ENCODE measurements around the gene NPHS1. TPM values are rescaled to one million over a fixed set of nuclear protein-coding genes. Genes with fewer than 3 reads are reported as not detected.

Gene NPHS1
- total RNA-seq, 1 donor from 2014 or later: 0.92 TPM

DNA sequence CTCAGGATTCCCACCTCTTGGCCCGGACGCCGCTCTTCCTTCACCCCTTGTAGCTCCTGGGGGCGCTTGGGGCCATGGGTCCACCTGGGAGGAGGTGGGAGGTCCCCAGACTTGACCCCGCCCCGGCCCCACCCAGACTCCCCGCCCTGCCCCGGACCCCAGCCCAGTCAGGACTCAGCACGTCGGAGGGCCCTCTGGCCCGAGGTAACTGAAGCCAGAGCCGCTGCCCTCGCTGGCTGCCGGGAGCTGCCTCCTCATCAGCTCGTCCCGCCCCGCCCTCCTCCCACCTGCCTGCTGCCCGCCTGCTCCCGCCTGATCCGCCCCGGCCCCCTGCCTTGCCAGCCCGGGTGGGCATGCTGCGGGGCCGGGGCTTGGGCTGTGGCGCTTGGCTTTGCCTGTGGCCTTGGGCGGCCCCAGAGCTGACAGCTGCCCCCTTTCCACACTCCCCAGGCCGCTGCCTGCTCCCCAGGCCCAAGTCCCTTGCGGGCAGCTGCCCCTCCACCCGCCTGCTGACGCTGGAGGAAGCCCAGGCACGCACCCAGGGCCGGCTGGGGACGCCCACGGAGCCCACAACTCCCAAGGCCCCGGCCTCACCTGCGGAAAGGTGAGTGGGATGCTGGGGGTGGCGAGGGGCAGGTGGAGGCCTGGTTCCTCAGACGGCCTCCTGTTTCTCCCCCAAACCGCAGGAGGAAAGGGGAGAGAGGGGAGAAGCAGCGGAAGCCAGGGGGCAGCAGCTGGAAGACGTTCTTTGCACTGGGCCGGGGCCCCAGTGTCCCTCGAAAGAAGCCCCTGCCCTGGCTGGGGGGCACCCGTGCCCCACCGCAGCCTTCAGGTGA lies 67.6 kb downstream of the NPHS1 start:
- Histone ChIP-seq H3K27me3 (ENCODE audit: control insufficient read depth, insufficient read depth, low read length) (no peaks in the 10 kb centered on the region), H3K36me3 (ENCODE audit: control insufficient read depth, insufficient read depth, low read length) (no peaks in the 10 kb centered on the region)
- TF ChIP-seq, protein P1, sequence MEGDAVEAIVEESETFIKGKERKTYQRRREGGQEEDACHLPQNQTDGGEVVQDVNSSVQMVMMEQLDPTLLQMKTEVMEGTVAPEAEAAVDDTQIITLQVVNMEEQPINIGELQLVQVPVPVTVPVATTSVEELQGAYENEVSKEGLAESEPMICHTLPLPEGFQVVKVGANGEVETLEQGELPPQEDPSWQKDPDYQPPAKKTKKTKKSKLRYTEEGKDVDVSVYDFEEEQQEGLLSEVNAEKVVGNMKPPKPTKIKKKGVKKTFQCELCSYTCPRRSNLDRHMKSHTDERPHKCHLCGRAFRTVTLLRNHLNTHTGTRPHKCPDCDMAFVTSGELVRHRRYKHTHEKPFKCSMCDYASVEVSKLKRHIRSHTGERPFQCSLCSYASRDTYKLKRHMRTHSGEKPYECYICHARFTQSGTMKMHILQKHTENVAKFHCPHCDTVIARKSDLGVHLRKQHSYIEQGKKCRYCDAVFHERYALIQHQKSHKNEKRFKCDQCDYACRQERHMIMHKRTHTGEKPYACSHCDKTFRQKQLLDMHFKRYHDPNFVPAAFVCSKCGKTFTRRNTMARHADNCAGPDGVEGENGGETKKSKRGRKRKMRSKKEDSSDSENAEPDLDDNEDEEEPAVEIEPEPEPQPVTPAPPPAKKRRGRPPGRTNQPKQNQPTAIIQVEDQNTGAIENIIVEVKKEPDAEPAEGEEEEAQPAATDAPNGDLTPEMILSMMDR (IDR thresholded peaks at IDR 0.05; ENCODE audit: insufficient read depth, low read length, poor library complexity, severe bottlenecking): no peak

DNA sequence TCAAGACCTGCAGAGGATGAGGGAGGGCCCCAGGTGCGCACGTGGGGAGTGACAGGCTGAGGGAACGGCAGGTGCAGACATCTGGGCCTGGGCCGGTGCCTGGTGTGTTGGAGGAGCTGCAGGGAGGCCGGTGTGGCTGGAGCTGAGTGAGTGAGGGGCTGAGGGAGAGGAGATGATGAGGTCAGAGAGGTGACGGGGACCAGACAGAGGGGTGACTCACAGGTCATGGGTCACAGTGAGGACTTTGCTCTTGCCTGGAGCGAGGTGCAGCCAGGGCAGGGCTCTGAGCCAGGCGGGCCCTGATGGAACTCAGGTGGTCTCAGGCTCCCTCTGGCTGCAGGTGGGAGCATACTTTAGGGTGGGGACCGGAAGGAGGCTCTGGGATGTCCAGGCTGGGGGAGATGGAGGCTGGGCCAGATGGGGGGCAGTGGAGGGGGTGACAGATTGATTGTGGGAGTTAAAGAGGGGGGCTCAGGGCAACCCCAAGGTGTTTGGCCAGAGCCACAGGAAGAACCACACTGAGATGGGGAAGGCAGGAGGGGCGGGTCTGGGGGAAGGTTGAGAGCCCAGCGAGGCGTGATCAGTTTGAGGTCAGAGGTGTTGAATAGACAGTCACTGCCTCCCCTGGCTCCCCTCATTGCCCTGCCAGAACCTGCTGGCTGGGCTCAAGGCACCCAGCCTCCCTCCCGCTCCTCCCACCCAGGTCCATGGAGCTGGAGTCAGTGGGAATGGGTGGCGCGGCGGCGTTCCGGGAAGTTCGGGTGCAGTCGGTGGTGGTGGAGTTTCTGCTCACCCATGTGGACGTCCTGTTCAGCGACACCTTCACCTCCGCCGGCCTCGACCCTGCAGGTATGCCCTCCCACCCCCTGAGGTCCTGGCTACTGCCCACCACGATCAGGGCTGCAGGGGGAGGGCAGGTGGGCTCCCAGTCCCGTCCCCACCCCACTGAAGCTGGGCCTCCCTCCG lies 68.6 kb downstream of the NPHS1 start:
- H3K27me3 ChIP-seq (ENCODE audit: control insufficient read depth, insufficient read depth, low read length): no peaks in the 10 kb centered on the region
- DNase-seq (ENCODE audit: low read depth): no peak
- TF ChIP-seq, protein P1 (IDR thresholded peaks at IDR 0.05; ENCODE audit: insufficient read depth, low read length, poor library complexity, severe bottlenecking): no peak
- no peaks in the 10 kb centered on the region for H3K36me3 ChIP-seq (ENCODE audit: control insufficient read depth, insufficient read depth, low read length)
- no peak overlapping the region for H3K4me3 ChIP-seq (ENCODE audit: low read depth, low read length)

More for the DNA sequence above, 67.6 kb downstream of the NPHS1 start:
- DNase-seq (ENCODE audit: low read depth): no peak
- H3K4me3 ChIP-seq (ENCODE audit: low read depth, low read length): no peak overlapping the region

DNA sequence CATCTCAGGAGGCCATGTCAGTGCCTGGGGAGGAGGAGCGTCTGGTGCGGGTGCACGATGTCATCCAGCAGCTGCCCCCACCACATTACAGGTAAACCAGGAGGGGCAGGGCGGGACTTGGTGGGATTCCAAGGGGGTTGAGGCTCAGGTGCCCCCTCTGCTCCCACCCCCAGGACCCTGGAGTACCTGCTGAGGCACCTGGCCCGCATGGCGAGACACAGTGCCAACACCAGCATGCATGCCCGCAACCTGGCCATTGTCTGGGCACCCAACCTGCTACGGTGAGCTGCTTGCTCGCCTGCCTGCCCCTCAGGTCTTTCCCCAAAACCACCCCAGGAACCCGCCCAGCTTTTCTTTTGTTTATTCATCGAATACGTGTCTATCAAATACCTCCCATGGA lies 69.7 kb downstream of the NPHS1 start:
- TF ChIP-seq, protein P1 (IDR thresholded peaks at IDR 0.05; ENCODE audit: insufficient read depth, low read length, poor library complexity, severe bottlenecking): no peak
- Histone ChIP-seq H3K36me3 (ENCODE audit: control insufficient read depth, insufficient read depth, low read length) (no peaks in the 10 kb centered on the region), H3K27me3 (ENCODE audit: control insufficient read depth, insufficient read depth, low read length) (no peaks in the 10 kb centered on the region), H3K4me3 (ENCODE audit: low read depth, low read length) (no peak overlapping the region)
- no peak for DNase-seq (ENCODE audit: low read depth)

DNA sequence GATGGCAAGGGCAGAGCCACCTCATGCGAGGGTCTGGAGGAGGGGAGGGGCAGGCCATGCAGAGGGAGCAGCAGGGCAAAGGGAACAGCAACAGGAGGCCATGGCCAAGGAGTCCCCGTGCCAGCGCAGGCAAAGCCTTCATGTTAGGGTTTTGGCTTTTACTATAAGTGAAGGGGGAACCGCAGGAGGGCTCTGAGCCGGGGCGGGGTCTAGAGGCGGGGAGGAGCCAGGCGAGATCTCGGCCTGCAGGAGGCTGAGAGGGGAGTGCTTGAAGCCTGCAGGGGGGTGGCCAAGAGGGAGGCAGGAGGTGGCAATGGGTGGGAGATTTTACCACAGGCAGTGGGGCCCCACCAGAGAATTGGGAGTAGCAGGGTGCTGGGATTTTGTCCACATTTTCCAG lies 70.7 kb downstream of the NPHS1 start:
- no peak overlapping the region for H3K4me3 ChIP-seq (ENCODE audit: low read depth, low read length)
- DNase-seq (ENCODE audit: low read depth): no peak
- H3K27me3 ChIP-seq (ENCODE audit: control insufficient read depth, insufficient read depth, low read length): no peaks in the 10 kb centered on the region
- H3K36me3 ChIP-seq (ENCODE audit: control insufficient read depth, insufficient read depth, low read length): no peaks in the 10 kb centered on the region
- TF ChIP-seq, protein P1 (IDR thresholded peaks at IDR 0.05; ENCODE audit: insufficient read depth, low read length, poor library complexity, severe bottlenecking): no peak

DNA sequence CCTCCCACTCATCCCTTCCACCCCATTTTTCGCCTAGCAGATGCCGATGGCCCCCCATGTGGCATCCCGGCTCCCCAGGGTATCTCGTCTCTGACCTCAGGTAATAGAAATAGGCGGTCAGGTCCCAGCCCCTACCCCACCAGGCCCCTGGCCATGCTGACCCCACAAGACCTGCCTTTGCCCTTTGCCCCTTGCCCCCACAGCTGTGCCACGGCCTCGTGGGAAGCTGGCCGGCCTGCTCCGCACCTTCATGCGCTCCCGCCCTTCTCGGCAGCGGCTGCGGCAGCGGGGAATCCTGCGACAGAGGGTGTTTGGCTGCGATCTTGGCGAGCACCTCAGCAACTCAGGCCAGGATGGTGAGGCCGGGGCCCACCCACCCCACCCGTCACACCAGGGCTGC lies 71.6 kb downstream of the NPHS1 start:
- H3K36me3 ChIP-seq (ENCODE audit: control insufficient read depth, insufficient read depth, low read length): no peaks in the 10 kb centered on the region
- TF ChIP-seq, protein P1 (IDR thresholded peaks at IDR 0.05; ENCODE audit: insufficient read depth, low read length, poor library complexity, severe bottlenecking): no peak
- DNase-seq (ENCODE audit: low read depth): no peak
- H3K27me3 ChIP-seq (ENCODE audit: control insufficient read depth, insufficient read depth, low read length): no peaks in the 10 kb centered on the region
- H3K4me3 ChIP-seq (ENCODE audit: low read depth, low read length): no peak overlapping the region
